HepG2 (cell line): Measurements from ENCODE around the gene NYAP1. TPM values are rescaled to one million over a fixed set of nuclear protein-coding genes. Genes with fewer than 3 reads are reported as not detected.
"Not testable (repeated sequence)": the region's sequence is repeated elsewhere in the genome, so short reads cannot be mapped to it uniquely, and the experiment has no call there.

Experiments used
- ATAC-seq: fragments of 200-7000 bp; cut with Tn5 transposase; 3 replicates; pipeline ENCODE4 v1.9.1; 2020; ENCODE audit warnings: mild to moderate bottlenecking, moderate library complexity
- BruUV-seq: library from RNA; stranded (reverse); fragments of 400-500 nt; replicated peaks from 2 replicates; lab custom pipeline; 2021; lab: Mats Ljungman, UMichigan
- CTCF ChIA-PET: fragments of 300-600 bp; formaldehyde crosslinking; extraction: SDS; loops from one replicate; lab custom pipeline; 2021; ENCODE audit warnings: low total read pairs, inconsistent platforms, low intra/inter-chr PET ratio; lab: Yijun Ruan, JAX
- POLR2A ChIA-PET: fragments of 350-600 bp; sonication (Branson Sonifier 250); formaldehyde crosslinking; loops from one replicate; lab custom pipeline; 2020; ENCODE audit warnings: antibody characterized with exemption, inconsistent platforms; lab: Yijun Ruan, JAX
- DNase-seq: peaks from one replicate; pipeline ENCODE4 v3.0.0-alpha.2; 2015; ENCODE audit warnings: low spot score
- FAIRE-seq: peaks from 3 replicates; lab custom pipeline; 2011; peaks lifted over from hg19 to GRCh38; lab: Jason Lieb, UNC
- H2AFZ ChIP-seq: one replicate; pipeline ENCODE4 v1.6.1; 2011; ENCODE audit warnings: low read length, inconsistent platforms
- H3K27ac ChIP-seq: fragments of 300-600 bp; 3 replicates; pipeline ENCODE4 v1.8.0; 2011; ENCODE audit warnings: mixed run types, mild to moderate bottlenecking, mixed read lengths, low read length, inconsistent platforms; ENCODE audit not compliant: insufficient read depth; ENCODE audit errors: extremely low read length
- H3K27me3 ChIP-seq, 2 experiments: fragments of 200-600 bp in 1 of 2; 2 replicates in 1 of 2; 3 replicates in 1 of 2; pipeline versions ENCODE4 v1.6.0 to v1.8.0; 2011; ENCODE audit warnings: low read length in 2 of 2, mild to moderate bottlenecking in 2 of 2, moderate library complexity in 2 of 2, inconsistent platforms in 1 of 2; ENCODE audit not compliant: insufficient read depth in 2 of 2, control insufficient read depth in 1 of 2
- H3K36me3 ChIP-seq, 2 experiments: fragments of 200-600 bp in 1 of 2; replicated peaks in 1 of 2; 2 replicates in 1 of 2; 3 replicates in 1 of 2; pipeline versions ENCODE4 v1.5.1 to v1.8.0; 2011; ENCODE audit warnings: low read length in 2 of 2, inconsistent platforms in 1 of 2; ENCODE audit not compliant: insufficient read depth in 2 of 2, control insufficient read depth in 1 of 2
- H3K4me1 ChIP-seq: 2 replicates; pipeline ENCODE4 v1.5.1; 2012; ENCODE audit warnings: low read length, inconsistent platforms; ENCODE audit not compliant: insufficient read depth
- H3K4me2 ChIP-seq: 2 replicates; pipeline ENCODE4 v1.6.0; 2011; ENCODE audit warnings: low read depth, low read length, inconsistent platforms
- H3K4me3 ChIP-seq, 3 experiments: fragments of 200-600 bp in 1 of 3; sonication (generic), shearing (Covaris generic) in 1 of 3; replicated peaks in 1 of 3; 2 replicates each; pipeline ENCODE4 v1.5.1; 2011 to 2016; ENCODE audit warnings: low read length in 3 of 3, inconsistent platforms in 2 of 3, low read depth in 2 of 3, mild to moderate bottlenecking in 2 of 3, control low read depth in 1 of 3, mixed read lengths in 1 of 3; ENCODE audit not compliant: insufficient read depth in 1 of 3
- H3K79me2 ChIP-seq: one replicate; pipeline ENCODE4 v1.6.1; 2011; ENCODE audit warnings: low read length, inconsistent platforms; ENCODE audit not compliant: insufficient read depth
- H3K9ac ChIP-seq: 2 replicates; pipeline ENCODE4 v1.6.0; 2011; ENCODE audit warnings: mild to moderate bottlenecking, low read depth, low read length, inconsistent platforms; ENCODE audit not compliant: insufficient read depth
- H3K9me3 ChIP-seq: 2 replicates; pipeline ENCODE4 v1.5.1; 2012; ENCODE audit warnings: mild to moderate bottlenecking, low read length
- H4K20me1 ChIP-seq: 2 replicates; pipeline ENCODE4 v1.6.0; 2011; ENCODE audit warnings: inconsistent platforms, mild to moderate bottlenecking, low read length, moderate library complexity; ENCODE audit not compliant: insufficient read depth
- NFYC ChIP-seq: IDR thresholded peaks from 2 replicates; pipeline ENCODE4 v1.6.1; 2016; ENCODE audit warnings: missing genetic modification reagents, missing compliant biosample characterization
- USF2 ChIP-seq, 2 experiments: sonication (generic) in 1 of 2; formaldehyde crosslinking in 1 of 2; IDR thresholded peaks; 2 replicates each; pipeline versions ENCODE4 v1.5.1 to v1.6.1; 2011 to 2020; ENCODE audit warnings: borderline replicate concordance in 1 of 2, low read depth in 1 of 2, low read length in 1 of 2, mild to moderate bottlenecking in 1 of 2, missing genetic modification reagents in 1 of 2, moderate library complexity in 1 of 2
- WGBS: methylation state at CpG from one replicate; pipeline ENCODE4 v1.1.6; 2017; ENCODE audit warnings: low lambda C conversion rate; 5-methylcytosine and 5-hydroxymethylcytosine counted together
- in situ Hi-C: cut with HindIII; loops from 2 replicates; pipeline ENCODE4 v1.10.0; 2017; ENCODE audit warnings: low pct_unique_long_range_greater_than_20kb; ENCODE audit not compliant: extremely low pct_ligation_motif_present
- intact Hi-C: fragments of 100-400 bp; cut with micrococcal nuclease; formaldehyde crosslinking; loops from one replicate; pipeline ENCODE4 v1.10.0; 2022; ENCODE audit not compliant: unreplicated experiment
- polyA plus RNA-seq, 8 experiments: library from polyadenylated mRNA; depleted of rRNA in 3 of 8; stranded (reverse) in 7 of 8; unstranded in 1 of 8; fragments of >200 nt; fragmentation: Illumina TruSeq in 4 of 8; extraction: Trizol in 4 of 8; gene quantifications; 2 replicates each; pipeline versions ENCODE4 v1.2.1 to v1.2.3, GENCODE V29; 2011 to 2016; ENCODE audit warnings: low read depth in 4 of 8, missing spikeins in 1 of 8, mixed read lengths in 1 of 8; ENCODE audit not compliant: insufficient read depth in 1 of 8
- total RNA-seq, 5 experiments: library from RNA; depleted of rRNA; stranded (reverse); fragments of >200 nt; fragmentation: Illumina TruSeq; extraction: Trizol; gene quantifications; 2 replicates each; pipeline ENCODE4 v1.2.3, GENCODE V29; 2016; ENCODE audit warnings: low read depth in 1 of 5

The NYAP1 gene
- total and polyA plus RNA-seq, 2 of the 13 experiments (the other 11 are each of a cell fraction or from before 2014, with no cell fraction given), result 0.15 to 0.46 TPM

- not testable (repeated sequence) for H3K9ac ChIP-seq
These were observed 38.3 kb downstream of the NYAP1 start for GRCh38 chr7:100521909-100522593.

GRCh38 chr7:100523192-100523591 is 39.5 kb downstream of the NYAP1 start:
- H3K4me1 ChIP-seq, H3K4me2 ChIP-seq, H3K27me3 ChIP-seq, BruUV-seq, H3K9me3 ChIP-seq, CTCF ChIA-PET, H3K9ac ChIP-seq, intact Hi-C loops, ATAC-seq, in situ Hi-C loops, H3K79me2 ChIP-seq, H3K36me3 ChIP-seq, H4K20me1 ChIP-seq, H2AFZ ChIP-seq, H3K27ac ChIP-seq, H3K4me3 ChIP-seq, DNase-seq, FAIRE-seq, POLR2A ChIA-PET: not testable (repeated sequence)
- no CpG with 5 or more reads among the region's 34 CpGs for WGBS

More at GRCh38 chr7:100521909-100522593, 38.3 kb downstream of the NYAP1 start:
- FAIRE-seq; H2AFZ ChIP-seq; H3K27me3 ChIP-seq; H3K9me3 ChIP-seq; CTCF ChIA-PET; H3K4me1 ChIP-seq; BruUV-seq; H3K4me3 ChIP-seq; intact Hi-C loops; DNase-seq; H4K20me1 ChIP-seq; in situ Hi-C loops; H3K36me3 ChIP-seq; H3K27ac ChIP-seq; ATAC-seq; H3K79me2 ChIP-seq; H3K4me2 ChIP-seq; TF ChIP-seq USF2 (IDR thresholded peaks at IDR 0.05; ENCODE audit: low read depth, low read length): not testable (repeated sequence)
- TF ChIP-seq NFYC (CRISPR knock-in tag), result peak; percentile 52; the same call in 1 of the 2 replicates
- TF ChIP-seq USF2 (CRISPR knock-in tag; IDR thresholded peaks at IDR 0.05; ENCODE audit: borderline replicate concordance), result peak; percentile 49; the same call in 1 of the 2 replicates
- POLR2A ChIA-PET, result interaction anchor here (0.7 kb wide), 1 partner anchor 93 kb away, joined by 3 read pairs; the partner anchor contains the start of gene ZCWPW1
- 40% methylated on average over 2 of the region's 3 CpGs for WGBS
